NCI-H2227 (cell line): ENCODE results near the gene EDEM1.
"Not testable (repeated sequence)": the region's sequence is repeated elsewhere in the genome, so short reads cannot be mapped to it uniquely, and the experiment has no call there.

Source experiments
- DNase-seq: peaks from one replicate; lab custom pipeline; 2025; ENCODE audit not compliant: unreplicated experiment; lab: John Stamatoyannopoulos, UW

The EDEM1 gene

DNA sequence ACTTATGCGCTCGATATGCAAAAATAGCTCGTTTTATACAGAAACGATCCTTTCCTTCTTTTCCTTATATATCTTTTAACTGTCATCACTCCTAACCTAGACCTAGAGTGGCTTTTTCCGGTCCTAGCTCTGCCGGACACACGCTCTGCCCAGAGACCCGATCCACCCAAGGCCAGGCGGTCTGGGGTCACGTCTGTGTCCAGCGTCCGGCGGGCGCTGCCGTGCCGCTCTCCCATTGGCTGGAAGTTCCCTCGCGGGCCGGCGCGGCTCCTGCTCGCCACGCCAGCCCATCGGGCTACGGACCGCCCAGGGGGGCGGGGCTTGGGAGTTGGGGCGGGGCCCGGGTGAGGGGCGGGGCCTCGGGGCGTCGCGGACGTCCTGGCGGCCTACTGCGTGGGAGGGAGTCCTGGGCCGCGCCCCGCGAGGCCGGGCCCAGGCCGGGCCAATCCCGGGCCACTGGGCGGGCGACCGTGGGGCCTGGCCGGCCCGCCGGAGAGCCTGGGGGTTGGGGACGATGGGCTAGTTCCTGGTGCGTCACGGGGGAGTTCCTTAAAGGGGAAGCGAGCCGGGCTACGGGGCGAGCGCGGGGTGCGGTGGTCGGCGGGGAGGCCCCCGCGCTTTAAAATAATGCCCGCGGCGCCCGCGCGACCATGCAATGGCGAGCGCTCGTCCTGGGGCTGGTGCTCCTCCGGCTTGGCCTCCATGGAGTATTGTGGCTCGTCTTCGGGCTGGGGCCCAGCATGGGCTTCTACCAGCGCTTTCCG lies at the start of gene EDEM1:
TSS of gene EDEM1 (plus strand) at position 552 of the 764 bp plus-strand sequence. CDS start at position 651, 99 bp downstream.
- DNase-seq = peak; percentile 90

DNA sequence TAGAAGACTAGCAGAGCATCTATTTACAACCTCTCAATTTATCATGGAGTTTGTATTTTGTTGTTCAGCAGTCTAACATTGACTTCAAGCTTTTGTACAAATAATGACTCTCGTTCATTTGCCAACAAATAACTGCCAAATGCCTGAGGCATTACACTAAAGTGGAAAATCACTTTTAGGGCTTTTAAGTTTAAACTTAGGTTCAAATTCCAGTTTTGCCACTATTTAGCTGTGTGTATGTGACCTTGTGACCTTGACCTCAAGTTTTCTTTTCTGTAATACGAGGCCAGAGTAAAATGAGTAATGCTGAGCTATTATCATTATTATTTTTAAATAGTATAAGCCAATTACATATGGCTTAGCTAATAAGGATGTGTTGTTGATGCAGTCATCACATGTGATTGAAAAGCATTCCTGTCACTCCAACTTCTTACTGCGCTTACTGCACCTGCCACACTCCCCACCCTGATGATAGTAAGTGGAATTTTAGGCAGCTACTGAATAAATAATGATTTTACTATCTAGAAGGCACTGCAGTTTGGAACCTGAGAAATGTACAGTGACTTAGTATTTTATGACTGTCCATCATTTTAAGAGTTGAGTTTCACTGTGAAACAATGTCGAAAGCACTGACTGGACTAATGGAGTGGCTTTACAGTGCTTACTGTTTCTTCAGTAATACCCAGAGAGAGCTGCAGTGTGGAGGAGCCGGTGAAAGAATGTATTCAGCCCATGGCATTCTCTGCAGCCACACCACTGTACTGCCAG lies 49.1 kb upstream of the EDEM1 start:
- DNase-seq = no peak

DNA sequence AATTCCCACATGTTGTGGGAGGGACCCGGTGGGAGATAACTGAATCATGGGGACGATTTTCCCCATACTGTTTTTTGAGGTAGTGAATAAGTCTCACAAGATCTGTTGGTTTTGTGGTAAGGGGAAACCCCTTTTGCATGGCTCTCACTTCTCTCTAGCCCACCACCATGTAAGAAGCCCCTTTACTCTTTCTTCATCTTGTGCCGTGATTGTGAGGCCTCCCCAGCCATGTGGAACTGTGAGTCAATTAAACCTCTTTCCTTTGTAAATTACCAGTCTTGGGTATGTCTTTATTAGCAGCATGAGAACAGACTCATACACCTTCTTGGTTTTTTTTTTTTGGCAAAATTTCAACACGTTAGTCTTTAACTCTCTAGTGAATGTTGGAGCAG lies 47.3 kb upstream of the EDEM1 start:
- no peak for DNase-seq

DNA sequence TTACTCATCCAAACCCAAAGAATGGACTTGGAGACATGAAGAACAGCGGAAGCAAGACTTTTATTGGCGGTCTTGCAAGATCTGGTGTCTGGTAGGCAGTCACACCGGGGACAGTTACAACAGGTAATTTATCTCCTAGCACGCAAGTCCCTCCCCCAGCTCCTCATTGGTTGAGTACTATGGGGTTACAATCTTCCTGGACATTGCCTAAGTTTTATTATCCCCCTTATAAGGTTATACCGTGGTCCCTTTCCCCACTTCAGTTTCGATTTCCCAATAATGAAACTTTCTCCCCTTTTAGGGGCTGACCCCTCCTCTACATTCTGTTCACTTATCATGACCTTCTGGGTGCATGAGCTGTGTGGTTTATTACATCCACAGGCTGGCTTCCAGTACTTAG lies 46.7 kb upstream of the EDEM1 start:
- DNase-seq = no peak

DNA sequence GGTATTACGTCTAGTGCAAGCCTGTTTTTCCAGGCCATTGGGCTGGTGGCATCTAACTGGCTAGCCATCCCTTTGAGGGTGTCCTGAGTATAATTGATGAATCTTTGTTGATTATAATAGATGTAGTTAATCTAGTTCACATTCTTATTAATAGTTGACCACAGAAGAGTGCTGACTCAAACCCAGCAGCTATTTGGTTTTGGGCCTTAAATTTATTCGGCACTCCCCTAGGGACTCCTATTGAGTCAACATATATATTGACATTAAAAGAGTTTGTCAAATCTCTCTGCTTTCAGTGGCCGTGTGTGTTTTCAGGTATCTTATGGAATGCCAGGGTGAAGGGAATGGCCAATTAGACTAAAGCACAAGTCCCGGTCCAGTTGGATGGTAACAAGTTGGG lies 45.7 kb upstream of the EDEM1 start:
- no peak for DNase-seq

DNA sequence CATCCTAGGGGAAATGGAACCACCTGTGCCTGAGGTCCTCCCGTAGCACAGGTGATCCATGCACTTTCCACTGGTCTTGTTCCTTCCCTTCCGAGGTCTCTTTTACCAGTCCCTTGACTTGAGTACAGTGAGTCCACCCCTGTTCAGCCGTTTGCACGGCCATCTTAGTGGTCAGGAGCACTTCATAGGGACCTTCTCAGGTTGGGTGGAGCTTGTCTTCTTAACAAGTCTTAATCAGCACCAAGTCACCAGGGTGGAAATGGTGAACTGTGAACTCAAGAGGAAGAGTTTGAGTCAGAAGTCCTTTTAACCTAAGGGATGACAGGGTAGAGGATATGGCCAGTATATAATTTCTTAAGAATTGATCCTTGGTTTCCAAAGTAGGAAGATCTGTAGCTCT lies 44.0 kb upstream of the EDEM1 start:
- DNase-seq = no peak

DNA sequence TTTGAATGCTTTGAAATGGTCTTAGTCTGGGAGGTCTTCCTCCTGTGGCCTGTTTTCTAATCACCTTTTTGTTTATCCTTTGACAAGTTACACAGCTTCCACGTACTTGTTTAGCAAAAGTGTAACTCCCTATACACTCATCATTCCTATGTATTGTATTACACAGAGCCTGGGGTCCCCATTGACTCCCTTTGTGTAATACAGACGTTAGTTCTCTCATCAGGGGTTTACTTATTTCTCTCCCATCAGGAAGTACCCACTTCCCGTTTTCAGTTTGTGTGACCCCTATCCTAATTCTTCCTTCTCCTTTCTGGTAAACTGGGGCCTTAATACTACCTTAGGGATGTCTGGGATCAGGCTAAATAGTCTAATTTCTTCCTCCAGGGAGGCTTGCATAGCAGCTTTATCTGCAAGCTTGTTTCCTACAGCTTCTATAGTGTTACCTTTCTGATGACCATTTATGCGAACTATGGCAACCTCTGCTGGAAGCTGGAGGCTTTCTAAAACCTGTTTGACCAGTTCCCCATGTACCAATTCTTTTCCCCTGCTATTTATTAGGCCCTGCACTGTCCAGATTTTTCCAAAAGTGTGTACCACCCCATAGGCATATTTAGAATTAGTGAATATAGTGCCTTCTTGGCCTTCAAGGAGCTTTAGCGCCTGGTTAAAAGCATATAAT lies 43.1 kb upstream of the EDEM1 start:
- no peak for DNase-seq

DNA sequence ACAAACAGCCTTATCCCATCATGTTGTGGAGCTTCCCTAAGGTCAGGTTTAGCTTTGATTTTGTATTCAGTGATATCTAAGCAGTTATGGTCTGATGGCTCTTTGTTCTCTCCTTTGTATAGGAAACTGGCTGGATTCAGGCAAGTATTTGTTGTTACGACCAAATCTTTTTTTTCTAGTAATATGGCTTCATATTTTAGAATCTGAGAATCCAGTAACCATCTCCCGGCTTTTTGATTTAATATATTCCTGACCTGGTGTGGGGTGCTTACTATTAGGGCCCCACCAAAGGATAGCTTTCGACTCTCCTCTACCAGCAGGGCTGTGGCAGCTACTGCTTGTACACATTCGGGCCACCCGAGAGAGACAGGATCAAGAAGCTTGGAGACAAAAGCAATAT lies 42.4 kb upstream of the EDEM1 start:
- DNase-seq = no peak

DNA sequence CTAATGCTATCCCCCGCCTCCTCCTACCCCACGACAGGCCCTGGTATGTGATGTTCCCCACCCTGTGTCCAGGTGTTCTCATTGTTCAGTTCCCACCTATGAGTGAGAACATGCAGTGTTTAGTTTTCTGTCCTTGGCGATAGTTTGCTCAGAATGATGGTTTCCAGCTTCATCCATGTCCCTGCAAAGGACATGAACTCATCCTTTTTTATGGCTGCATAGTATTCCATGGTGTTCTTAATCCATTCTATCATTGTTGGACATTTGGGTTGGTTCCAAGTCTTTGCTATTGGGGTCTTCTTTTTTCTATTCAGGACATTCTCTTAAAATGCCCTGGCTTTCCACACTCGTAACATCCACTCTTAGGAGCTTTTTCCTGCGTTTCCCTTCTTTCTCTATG lies 40.4 kb upstream of the EDEM1 start:
- DNase-seq = not testable (repeated sequence)

DNA sequence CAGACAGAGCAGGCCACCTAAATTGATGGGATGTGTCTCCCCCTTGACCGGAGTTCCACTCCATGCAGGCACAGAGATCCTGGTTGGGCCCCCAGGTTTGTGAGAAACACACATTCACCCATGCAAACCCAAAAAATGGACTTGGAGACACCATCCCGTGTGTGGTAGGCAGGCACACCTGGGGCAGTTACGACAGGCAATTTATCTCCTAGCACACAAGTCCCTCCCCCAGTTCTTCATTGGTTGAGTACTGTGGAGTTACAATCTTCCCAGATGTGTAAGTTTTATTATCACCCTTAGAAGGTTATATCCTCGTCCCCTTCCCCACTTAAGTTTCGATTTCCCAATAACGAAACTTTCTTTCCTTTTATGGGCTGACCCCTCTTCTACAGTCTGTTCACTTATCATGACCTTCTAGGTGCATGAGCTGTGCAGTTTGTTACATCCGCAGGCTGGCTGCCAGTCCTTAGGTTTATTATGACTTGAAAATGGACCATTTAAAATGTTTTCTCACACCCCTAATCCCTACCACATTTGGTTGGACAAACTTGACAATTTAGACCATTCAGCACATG lies 38.1 kb upstream of the EDEM1 start:
- DNase-seq = no peak

DNA sequence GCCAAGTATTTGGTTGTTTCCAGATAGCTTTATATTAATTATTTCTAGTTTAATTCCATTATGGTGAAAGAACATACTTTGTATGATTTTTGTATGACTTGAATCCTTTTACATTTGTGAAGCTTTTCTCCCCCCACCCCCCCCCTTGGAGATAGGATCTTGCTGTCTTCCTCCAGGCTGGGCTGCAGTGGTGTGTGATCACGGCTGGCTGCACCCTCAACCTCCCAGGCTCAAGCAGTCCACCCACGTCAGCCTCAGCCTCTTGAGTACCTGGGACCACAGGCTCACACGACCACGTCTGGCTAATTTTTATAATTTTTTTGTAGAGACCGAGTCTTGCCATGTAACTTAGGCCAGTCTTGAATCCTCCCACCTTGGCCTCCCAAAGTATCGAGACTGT lies 35.9 kb upstream of the EDEM1 start:
- no peak for DNase-seq

DNA sequence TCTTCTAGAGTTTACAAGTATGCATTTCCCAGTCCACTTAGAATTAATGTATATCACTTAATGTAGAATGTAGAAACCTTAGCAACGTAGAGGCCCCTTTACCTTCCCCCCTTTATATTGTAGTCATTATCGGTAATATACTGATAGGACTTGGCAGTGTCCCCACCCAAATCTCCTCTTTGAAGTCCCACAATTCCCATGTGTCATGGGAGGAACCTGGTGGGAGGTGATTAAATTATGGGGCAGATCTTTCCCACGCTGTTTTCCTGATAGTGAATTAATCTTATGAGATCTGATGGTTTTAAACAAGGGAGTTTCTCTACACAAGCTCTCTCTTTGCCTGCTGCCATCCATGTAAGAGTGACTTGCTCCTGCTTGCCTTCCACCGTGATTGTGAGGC lies 34.4 kb upstream of the EDEM1 start:
- DNase-seq = no peak

DNA sequence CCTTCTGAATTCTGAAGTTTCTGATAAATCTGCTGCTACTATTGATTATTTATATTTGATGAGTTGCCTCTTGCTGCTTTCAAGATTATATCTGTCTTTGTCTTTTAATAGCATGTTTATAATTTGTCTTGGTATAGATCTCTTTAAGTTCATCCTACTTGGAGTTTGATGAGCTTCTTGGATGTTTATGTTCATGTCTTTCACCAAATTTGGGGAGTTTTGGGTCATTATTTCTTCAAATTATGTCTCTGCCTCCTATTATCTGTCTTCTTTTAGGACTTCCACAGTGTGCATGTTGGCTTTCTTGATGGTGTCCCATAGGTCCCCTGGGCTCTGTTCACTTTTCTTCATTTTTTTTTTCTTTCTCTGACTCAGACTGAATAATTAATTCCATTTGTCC lies 32.3 kb upstream of the EDEM1 start:
- DNase-seq = no peak

DNA sequence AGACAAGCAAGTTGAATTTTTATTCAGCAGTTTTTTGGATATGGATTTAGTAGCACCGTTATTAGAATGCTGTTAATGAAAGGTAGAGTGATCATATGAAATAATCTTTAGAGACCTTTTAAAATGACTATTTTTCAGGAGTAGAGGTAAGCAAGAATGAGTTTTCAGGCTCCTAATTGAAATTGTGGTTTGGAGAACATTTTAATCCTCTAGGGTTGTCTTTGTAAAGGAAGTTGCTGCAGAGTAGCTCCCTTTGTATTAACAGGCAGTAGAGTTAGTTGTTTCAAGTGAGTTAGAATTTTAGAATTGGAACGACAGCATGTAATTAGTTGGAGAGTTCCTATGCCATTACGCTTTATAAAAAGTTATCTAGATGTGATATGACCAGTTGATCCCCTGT lies 27.2 kb upstream of the EDEM1 start:
- DNase-seq = no peak

DNA sequence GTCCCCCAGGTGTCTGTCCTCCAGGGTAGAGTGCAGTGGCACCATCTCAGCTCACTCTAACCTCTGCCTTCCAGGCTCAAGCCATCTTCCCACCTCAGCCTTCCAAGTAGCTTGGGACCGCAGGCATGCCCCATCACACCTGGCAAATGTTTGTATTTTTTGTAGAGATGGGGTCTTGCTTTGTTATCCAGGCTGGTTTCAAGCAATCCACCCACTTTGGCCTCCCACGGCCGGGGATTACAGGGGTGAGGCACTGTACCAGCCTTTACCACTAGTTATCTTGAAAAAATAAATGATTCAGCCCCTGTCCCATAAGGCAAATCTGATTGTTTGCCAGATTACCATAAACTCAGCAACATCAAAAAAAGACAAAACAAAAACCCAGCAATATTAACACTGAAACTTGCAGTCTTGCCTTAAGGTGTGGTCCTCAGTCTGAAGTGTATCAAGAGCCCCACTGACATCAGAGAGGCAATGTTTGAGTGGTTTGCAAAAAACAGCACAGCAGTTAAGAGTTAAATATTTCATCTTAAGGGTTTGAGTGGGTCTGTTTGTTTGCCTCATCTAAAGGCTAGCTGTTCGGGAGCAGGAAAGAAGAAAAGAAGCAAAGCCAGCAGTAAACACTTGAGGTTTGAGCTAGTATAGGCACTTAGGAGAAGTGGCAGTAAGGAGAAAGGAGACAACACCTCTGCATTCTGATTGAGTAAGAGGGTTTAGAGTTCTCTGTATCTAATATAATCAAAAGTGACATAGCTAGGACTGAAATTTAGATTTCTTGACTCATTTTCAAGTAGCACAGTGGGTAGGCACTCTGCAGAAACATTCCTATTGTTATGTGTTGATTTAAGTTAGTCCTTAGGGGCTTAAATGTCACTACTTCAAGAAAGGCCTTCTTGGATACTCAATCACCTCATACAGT lies 26.3 kb upstream of the EDEM1 start:
- no peak for DNase-seq

DNA sequence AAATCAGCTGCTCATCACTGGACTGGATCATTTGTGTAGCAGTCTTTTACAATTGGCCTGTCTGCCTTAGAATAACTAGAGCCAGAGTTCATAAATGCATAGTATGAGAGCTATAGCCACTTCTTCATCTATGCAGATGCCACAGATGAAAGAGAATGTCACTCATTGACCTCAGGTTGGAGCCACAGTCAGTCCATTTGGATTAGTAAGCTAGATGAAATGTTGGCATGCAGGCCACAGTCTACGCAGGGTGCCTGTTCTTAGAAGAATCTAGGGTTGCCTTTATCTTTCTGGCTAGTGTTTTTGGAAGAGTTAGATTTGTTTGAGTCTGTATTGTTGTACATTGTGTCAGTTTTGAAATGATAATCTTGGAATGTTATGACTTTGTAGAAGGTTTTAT lies 25.4 kb upstream of the EDEM1 start:
- DNase-seq = no peak

DNA sequence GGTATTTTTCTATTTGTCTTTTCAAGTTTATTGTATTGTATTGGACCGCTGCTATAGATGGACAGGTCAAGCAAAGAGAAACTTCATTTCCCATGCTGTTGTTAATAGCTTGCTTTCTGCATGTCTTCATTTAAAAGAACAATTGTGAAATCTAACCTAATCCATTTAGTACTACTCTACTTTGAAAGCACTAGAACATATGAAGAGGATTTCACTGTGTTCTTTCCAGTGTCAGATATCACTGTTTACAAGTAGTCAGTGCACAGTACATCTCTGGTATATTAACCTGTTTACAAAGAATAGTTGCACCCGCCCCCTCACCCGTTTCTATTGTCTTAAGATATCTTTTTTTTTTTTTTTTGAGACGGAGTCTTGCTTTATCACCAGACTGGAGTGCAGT lies 21.8 kb upstream of the EDEM1 start:
- DNase-seq = no peak

DNA sequence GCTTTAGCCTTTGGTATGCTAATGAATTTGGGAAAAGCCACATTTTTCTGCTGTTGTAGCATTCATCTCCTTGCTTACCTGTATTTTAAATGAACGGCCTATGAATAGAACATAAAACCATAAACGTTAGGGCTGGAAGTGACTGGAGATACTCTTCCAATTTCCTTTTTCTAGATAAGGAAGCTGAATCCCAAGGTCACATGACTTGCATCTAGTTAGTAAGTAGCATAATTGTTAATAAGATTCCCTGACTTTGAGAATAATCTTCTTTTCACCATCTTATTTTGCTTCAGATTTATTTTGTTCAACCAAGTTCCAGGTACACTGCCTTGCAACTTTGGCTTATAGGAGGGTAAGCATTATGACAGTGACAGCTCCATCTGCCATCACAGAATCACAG lies 20.7 kb upstream of the EDEM1 start:
- no peak for DNase-seq

DNA sequence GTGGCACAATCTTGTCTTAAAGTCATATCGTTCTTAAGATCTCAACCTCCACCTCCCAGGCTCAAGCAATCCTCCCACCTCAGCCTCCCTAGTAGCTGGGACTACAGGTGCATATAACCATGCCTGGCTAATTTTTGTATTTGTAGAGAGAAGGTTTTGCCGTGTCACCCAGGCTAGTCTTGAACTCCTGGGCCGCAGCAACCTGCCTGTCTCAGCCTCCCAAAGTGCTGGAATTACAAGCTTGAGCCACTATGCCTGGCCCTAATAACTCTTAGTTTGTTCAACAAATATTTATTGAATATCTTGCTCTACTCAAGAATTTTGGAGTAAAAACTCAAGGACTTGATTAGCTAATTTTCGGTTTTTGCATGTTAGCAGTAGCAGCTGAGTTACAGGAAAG lies 19.4 kb upstream of the EDEM1 start:
- DNase-seq = no peak

DNA sequence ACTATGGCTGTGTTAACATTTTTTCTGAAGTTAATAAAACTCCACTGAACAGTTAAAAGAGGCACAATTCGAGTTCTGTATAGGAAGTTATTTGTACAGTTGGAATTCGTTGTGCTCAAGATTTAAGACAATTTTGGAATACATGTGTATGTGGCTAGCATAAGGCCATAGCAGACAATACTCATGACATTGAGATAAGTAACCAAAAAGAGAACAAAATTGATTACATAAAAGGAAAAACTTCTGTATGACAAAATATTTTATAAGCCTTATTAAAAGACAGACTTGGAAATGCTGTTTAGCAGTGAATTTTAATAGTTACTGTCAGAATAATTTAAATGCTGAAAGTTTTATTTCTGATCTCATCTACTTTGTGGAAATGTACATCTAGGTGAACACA lies 17.7 kb upstream of the EDEM1 start:
- DNase-seq = no peak

DNA sequence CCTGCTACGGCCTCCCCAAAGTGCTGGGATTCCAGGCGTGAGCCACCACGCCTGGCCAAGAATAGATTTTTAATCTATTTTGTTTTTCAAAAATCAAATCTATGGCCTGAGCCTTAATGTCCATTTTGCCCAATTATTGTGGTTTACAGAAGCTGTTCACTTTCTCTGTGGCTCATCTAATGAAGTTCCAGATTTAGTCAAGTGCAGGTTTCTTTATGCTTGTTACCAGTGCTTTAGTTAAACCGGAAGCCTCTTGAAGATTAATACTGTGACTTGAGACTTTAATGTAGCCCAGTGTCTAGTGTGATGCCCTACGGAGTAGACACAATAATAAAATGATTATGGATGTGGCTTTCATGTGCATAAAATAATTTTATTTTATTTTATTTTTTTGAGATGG lies 16.5 kb upstream of the EDEM1 start:
- DNase-seq = no peak
